SK-N-MC (cell line): Measurements from ENCODE around the gene CLEC4C.

ENCODE experiments used
- EZH2 ChIP-seq: fragments of 200-600 bp; sonication (generic); IDR thresholded peaks from one replicate; pipeline ENCODE4 v1.6.1; 2017; ENCODE audit warnings: antibody characterized with exemption
- POLR2AphosphoS5 ChIP-seq: IDR thresholded peaks from 2 replicates; pipeline ENCODE4 v1.6.1; 2012; ENCODE audit warnings: mild to moderate bottlenecking, low read depth, low read length, borderline replicate concordance

GRCh38 chr12:7758766-7759140 is 11.6 kb upstream of the CLEC4C start:
- no peak for TF ChIP-seq POLR2AphosphoS5
- no peak for TF ChIP-seq EZH2
